Erythroblast (primary cell): Measurements from ENCODE around the gene CHGA.

ENCODE experiments used
- GATA1 ChIP-seq: IDR thresholded peaks from 2 replicates; pipeline ENCODE4 v1.6.1; 2011; ENCODE audit warnings: low read depth, mild to moderate bottlenecking, control low read depth, low read length, moderate library complexity
- POLR2A ChIP-seq: IDR thresholded peaks from 2 replicates; pipeline ENCODE4 v1.6.1; 2011; ENCODE audit warnings: mild to moderate bottlenecking, low read length

GRCh38 chr14:92895352-92895878 lies 27.5 kb upstream of the CHGA start:
- TF ChIP-seq POLR2A (no peak), GATA1 (no peak)
